ENCODE measurements around the gene ARRDC1.
"Not testable (repeated sequence)": the region's sequence is repeated elsewhere in the genome, so short reads cannot be mapped to it uniquely, and the experiment has no call there.

The ARRDC1 gene

GRCh38 chr9:137613738-137614523, 8.4 kb downstream of the ARRDC1 start:
- no peak for DNase-seq (ENCODE audit: low read depth)

DNA sequence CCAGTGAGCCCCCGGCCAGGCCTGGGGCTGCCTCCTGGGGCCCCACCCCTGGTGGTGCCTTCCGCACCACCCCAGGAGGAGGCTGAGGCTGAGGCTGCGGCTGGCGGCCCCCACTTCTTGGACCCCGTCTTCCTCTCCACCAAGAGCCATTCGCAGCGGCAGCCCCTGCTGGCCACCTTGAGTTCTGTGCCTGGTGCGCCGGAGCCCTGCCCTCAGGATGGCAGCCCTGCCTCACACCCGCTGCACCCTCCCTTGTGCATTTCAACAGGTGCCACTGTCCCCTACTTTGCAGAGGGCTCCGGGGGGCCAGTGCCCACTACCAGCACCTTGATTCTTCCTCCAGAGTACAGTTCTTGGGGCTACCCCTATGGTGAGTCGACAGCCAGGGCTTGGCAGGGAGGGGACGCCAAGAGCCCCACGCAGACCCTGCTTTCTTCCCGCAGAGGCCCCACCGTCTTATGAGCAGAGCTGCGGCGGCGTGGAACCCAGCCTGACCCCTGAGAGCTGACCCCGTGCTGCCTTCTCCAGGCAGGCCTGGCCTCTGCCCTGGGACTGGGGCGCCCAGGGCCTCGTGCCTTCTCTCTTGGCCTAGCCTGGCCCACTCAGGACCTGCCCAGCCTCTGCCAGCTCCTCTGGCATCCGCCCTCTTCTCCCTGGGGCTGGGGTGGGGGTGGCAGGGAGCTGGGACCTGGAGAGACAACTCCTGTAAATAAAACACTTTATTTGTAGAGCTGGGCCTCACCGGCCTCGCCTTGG, 9.3 kb downstream of the ARRDC1 start:
- no peak for DNase-seq (ENCODE audit: low read depth)

GRCh38 chr9:137615387-137615871, 9.9 kb downstream of the ARRDC1 start:
- DNase-seq (ENCODE audit: low read depth), result no peak

GRCh38 chr9:137618105-137619067, 12.9 kb downstream of the ARRDC1 start, which contains the start of gene EHMT1:
Gene EHMT1 (plus strand): TSS chr9:137619005. CDS start chr9:137619029, 24 bp downstream.
- DNase-seq (ENCODE audit: low read depth), result peak; percentile 78

DNA sequence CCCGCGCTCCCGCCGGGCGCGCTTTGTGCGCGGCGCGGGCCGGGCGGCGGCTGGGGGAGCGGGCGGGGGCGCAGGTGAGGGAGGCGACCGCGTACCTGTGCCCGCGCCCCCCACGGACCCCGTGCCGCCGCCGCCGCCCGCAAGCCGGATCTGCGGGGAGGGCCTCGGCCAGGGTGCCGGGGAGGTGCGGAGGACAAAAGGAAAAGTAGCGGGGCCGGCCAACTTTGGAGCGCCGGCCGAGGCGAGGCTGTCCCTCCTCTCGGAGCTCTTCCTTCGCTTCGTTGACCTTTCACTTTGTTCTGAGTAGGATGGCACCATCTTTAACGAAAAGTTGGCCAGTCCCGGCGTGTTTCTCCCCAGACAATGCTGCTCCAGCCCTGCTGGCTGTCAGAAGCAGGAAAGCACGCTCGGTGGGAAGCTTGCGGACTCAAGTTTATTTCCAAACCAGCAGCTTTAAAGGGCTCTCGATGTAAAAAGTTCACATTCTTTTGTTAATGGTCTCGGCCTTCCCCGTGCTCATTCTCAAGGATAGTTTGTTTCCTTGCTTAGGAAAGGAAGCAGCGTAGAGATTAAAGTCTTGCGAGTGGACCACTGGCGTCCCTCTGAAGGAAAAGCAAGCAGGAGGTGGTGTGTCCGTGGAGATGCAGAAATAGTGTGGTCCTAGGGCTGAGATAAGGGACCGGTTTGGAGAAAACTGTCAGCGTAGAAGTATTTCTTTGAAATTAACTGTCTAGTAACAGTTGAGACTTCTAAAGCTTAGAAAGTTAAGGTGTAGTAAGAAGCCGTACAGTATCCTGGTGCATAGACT, 14.0 kb downstream of the ARRDC1 start:
- DNase-seq (ENCODE audit: low read depth), result no peak

DNA sequence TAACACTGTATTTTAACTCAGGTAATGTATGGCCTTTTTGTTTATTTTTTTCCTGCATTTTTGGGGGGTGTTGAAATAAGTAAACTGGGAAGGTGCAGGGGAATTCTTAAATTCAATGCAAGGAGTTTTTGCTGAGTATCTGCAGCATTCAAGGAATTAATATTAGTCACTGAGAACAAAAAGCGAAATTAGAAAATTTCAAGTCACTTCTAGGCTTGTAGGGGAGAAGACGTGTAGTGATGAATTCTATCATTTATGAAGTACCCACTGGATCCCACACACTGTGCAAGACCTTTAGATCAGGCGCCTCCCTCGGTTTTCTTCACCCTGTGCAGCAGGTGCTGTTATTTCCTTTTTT, 14.5 kb downstream of the ARRDC1 start:
- DNase-seq (ENCODE audit: low read depth), result no peak

DNA sequence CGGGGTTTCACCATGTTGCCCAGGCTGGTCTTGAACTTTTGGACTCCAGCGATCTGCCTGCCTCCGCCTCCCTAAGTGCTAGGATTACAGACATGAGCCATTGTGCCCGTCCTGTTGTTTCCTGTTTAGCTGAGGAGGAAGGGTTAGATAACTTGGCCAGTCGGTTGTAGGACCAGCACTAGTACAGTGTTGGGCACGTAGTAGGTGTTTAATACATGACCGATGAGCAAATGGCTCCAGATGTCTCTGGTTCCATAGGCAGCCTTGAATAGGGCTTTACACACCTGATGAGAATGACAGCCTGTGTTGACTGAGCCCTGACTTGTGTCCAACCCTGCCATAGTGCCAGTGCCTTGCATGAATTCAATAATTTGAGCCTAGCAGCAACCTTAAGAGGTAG, 15.1 kb downstream of the ARRDC1 start:
- DNase-seq (ENCODE audit: low read depth), result no peak

GRCh38 chr9:137621131-137621757, 15.8 kb downstream of the ARRDC1 start:
- DNase-seq (ENCODE audit: low read depth), result no peak

GRCh38 chr9:137622211-137622610, 16.7 kb downstream of the ARRDC1 start:
- not testable (repeated sequence) for DNase-seq (ENCODE audit: low read depth)

- DNase-seq (ENCODE audit: low read depth), result no peak
Measured at GRCh38 chr9:137626464-137626863, 21.0 kb downstream of the ARRDC1 start.

- DNase-seq (ENCODE audit: low read depth), result not testable (repeated sequence)
Measured at GRCh38 chr9:137627406-137627805, 21.9 kb downstream of the ARRDC1 start.

DNA sequence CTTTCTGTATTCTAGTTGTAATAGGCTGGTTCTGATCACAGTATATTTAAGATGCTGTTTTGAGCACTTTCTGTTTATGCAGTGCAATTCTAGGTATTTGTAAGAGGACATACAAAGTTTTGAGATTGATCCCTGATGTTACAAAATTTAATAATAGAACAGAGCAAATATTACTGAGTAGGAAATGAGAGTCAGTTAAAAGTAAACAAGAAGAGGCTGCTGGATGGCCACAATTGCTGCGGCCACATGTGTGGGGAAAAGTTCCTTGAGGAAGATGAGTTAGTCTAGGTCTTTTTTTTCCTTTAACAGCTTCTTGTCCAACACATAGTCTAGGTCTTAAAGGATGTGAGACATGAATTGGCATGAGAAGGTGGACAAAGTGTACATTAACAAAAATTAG, 24.6 kb downstream of the ARRDC1 start:
- no peak for DNase-seq (ENCODE audit: low read depth)

DNA sequence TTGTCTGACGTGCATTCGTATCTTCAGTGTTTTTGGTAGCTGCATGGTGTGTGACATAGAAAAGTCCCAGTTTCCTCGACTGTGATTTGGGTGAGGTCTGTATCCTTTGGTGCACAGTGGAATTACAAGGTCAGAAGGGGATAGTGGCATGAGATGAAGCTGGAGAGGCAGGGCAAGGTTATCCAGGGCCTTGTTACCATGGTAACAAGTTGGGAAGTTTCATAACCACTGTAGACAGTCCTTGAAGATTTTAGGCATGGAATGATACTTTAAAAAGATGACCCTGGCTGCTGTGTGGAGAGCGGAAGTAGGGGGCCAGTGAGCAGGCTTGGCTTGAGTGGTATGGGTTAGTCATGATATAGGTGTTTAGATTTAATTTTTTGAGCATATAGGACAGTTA, 25.2 kb downstream of the ARRDC1 start:
- no peak for DNase-seq (ENCODE audit: low read depth)

DNA sequence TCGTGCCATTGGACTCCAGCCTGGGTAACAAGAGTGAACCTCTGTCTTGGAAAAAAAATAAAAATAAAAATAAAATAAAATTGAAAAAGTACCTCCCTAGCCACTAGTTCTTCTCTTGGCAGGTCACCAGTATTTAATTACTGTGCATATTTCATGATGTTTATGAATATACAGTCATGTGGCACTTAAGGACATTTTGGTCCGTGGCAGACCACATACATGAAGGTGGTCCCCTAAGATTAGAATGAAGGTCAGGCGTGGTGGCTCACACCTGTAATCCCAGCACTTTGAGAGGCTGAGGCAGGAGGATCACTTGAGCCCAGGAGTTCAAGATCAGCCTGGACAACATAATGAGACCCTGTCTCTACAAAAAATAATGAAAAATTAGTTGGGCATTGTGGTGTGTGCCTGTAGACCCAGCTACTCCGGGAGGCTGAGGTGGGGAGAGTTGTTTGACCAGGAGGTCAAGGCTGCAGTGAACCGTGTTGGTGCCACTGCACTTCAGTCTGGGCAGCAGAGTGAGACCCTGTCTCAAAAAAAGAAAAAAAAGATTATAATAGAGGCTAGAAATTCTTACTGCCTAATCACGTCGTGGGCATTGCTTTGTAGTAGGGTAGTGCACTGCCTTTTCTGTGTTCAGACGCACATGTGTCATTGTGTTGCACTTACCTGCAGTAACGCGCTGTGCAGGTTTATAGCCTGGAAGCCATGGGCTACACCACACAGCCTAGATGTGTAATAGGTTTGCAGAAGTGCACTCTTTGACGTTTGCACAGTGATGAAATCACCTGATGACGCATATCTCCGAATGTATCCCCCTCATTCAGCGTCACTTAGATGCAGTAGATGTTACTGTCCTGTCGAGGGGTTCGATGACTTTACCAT, 26.1 kb downstream of the ARRDC1 start:
- DNase-seq (ENCODE audit: low read depth), result no peak

GRCh38 chr9:137632230-137633161, 27.0 kb downstream of the ARRDC1 start:
- DNase-seq (ENCODE audit: low read depth), result no peak

DNA sequence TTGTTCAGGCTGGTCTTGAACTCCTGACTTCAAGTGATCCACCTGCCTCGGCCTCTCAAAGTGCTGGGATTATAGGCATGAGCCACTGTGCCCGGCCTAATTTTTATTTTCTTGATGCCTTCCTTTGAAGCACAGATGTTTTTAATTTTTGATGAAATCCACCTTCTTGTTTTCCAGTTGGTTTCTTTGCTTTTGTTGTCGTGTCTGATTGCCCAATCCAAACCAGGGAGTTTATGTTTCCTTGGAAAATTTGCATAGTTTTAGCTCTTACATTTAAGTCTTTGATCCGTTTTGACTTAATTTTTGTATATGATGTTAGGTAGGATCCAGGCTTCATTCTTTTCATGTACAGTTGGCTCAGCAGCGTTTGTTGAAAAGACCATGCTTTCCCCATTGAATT, 28.5 kb downstream of the ARRDC1 start:
- DNase-seq (ENCODE audit: low read depth), result no peak

GRCh38 chr9:137638680-137639079, 33.2 kb downstream of the ARRDC1 start:
- no peak for DNase-seq (ENCODE audit: low read depth)

DNA sequence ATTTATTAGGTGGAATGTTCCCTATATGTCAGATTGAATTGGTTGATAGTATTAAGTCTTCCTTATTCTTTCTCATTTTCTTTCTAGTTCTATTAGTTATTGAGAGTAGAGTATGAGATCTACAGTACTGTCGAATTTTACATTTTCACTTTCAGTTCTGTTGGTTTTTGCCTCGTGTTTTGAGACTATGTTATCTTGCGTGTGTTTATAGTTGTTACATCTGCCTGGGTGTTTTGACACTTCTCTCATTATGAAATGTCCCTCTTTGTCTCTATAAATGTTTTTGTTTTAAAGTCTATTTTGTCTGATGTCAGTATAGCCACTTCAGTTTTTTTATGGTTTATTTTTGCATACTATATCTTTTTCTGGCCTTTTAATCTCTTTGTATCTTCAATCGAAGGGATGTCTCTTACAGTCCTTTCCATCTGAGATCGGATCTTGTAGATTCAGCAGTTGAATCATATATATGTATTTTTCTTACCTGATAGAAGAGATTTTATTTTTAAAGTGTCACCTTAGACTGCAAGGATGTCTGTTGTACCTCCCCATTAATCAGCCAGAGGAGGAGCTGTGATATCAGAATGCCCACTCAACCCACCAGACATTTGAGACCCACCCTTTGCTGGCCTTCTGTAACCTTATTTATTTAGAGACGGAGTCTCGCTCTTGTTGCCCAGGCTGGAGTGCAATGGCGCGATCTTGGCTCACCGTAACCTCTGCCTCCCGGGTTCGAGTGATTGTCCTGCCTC, 34.0 kb downstream of the ARRDC1 start:
- no peak for DNase-seq (ENCODE audit: low read depth)
